Upper lobe of right lung (tissue), 1 donor: Measurements from ENCODE around the gene SUCO. TPM values are rescaled to one million over a fixed set of nuclear protein-coding genes. Genes with fewer than 3 reads are reported as not detected.

Experiments
- ATAC-seq: fragments of 200-7000 bp; cut with Tn5 transposase; one replicate; pipeline ENCODE4 v1.9.1; 2020; ENCODE audit warnings: mild to moderate bottlenecking, moderate library complexity
- DNase-seq: peaks from one replicate; pipeline ENCODE4 v3.0.0-alpha.2; 2020
- H3K27ac ChIP-seq: fragments of 200-600 bp; one replicate; pipeline ENCODE4 v1.8.0; 2022
- H3K27me3 ChIP-seq: fragments of 200-600 bp; one replicate; pipeline ENCODE4 v1.8.0; 2022; ENCODE audit warnings: mild to moderate bottlenecking
- H3K36me3 ChIP-seq: fragments of 200-600 bp; one replicate; pipeline ENCODE4 v1.8.0; 2022
- H3K4me1 ChIP-seq: fragments of 200-600 bp; one replicate; pipeline ENCODE4 v1.8.0; 2022
- H3K4me3 ChIP-seq: fragments of 200-600 bp; one replicate; pipeline ENCODE4 v1.8.0; 2022; ENCODE audit warnings: mild to moderate bottlenecking
- H3K9me3 ChIP-seq: fragments of 200-600 bp; one replicate; pipeline ENCODE4 v1.8.0; 2022
- CTCF ChIP-seq: fragments of 200-600 bp; IDR thresholded peaks from one replicate; pipeline ENCODE4 v1.8.0; 2022; ENCODE audit warnings: antibody characterized with exemption
- intact Hi-C: fragments of 100-400 bp; cut with DNase I; formaldehyde crosslinking; loops from one replicate; pipeline ENCODE4 v1.11.0; 2022
- total RNA-seq: library from RNA; stranded (reverse); fragmentation: NEBNext Ultra II Directional; extraction: Animal tissue kit (Norgen Biotek cat#: 25700); gene quantifications from one replicate; pipeline ENCODE4 v1.2.1, GENCODE V29; 2021
- donor health status: DM: no; HTN: yes; CAD: no; lungs with severe emphysema.

Gene SUCO
- total RNA-seq, 1 donor from 2014 or later, result 34.1 TPM

GRCh38 chr1:172532183-172532699, 709 bp upstream of the SUCO start:
- Histone ChIP-seq H3K36me3 (no peaks in the 10 kb centered on the region), H3K4me1 (peaks cover 28% of the 10 kb centered on the region), H3K27ac (peak overlapping the region; percentile 99), H3K9me3 (no peaks in the 10 kb centered on the region), H3K27me3 (no peaks in the 10 kb centered on the region), H3K4me3 (peak overlapping the region; percentile 93)
- intact Hi-C loops, result no loop called here
- no peak for TF ChIP-seq CTCF
- peak; percentile 82 for ATAC-seq
- DNase-seq, result peak; percentile 85

GRCh38 chr1:172533513-172534151, 682 bp downstream of the SUCO start:
- Histone ChIP-seq H3K4me1 (peaks cover 28% of the 10 kb centered on the region), H3K4me3 (peak overlapping the region; percentile 93), H3K36me3 (no peaks in the 10 kb centered on the region), H3K27ac (peak overlapping the region; percentile 99), H3K27me3 (no peaks in the 10 kb centered on the region), H3K9me3 (no peaks in the 10 kb centered on the region)
- no peak for DNase-seq
- no peak for TF ChIP-seq CTCF
- intact Hi-C loops, result no loop called here
- ATAC-seq, result no peak

- TF ChIP-seq CTCF, result no peak
- Histone ChIP-seq H3K27ac (no peak overlapping the region), H3K27me3 (no peaks in the 10 kb centered on the region), H3K9me3 (no peaks in the 10 kb centered on the region), H3K4me3 (no peak overlapping the region), H3K4me1 (peaks cover 36% of the 10 kb centered on the region), H3K36me3 (no peaks in the 10 kb centered on the region)
- DNase-seq, result no peak
- intact Hi-C loops, result no loop called here
- no peak for ATAC-seq
Observed at GRCh38 chr1:172536256-172536655, 3.3 kb downstream of the SUCO start.

DNA sequence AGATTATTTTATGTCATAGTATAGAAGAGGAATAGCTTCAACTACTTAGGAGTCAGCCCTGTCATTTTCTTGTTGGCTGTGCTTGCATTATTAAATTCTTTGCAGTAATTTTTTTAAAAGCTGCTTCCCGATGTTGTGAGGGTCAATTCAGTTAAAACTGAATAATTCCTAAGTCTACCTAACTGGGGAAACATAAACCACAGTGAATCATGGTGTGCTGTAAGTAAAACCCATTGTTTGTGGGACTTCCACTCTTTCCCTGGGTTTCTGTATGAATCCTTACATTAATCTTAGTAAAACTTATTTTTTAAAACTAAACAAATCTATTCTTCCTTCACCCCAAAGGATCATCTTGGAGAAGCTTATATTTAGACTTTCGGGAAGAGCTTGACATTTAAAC, 4.4 kb downstream of the SUCO start:
- Histone ChIP-seq H3K4me1 (peaks cover 34% of the 10 kb centered on the region), H3K4me3 (no peak overlapping the region), H3K9me3 (no peaks in the 10 kb centered on the region), H3K27me3 (no peaks in the 10 kb centered on the region), H3K36me3 (no peaks in the 10 kb centered on the region), H3K27ac (no peak overlapping the region)
- TF ChIP-seq CTCF, result no peak
- ATAC-seq (no peak), DNase-seq (no peak)
- intact Hi-C loops, result no loop called here

DNA sequence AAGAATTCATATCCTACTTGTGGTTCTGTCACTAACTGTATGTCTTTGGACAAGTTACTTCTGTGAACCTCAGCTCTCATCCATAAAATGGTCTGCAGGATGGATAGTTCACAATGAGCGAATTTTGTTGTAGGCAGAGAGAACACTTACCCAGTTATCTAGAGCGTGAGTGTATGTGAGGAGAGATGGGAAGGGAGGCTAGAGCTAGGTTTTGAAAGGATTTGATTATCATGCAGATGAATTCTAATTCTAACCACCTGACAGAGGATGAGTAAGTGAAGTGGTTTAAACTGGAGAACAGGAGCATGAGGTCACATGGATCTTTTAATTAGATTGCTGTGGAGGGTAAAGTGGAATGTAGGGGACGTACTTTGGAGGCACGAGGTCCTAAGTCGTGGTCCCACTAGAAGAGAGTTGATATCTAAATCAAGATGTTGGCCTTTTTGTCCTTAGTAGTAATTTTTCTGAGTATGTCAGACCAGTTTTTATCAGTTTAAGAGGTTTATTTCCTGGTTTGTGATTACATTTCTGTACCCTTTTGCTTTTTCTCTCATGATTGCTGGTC, 5.0 kb downstream of the SUCO start:
- H3K36me3 ChIP-seq, result no peaks in the 10 kb centered on the region
- H3K4me1 ChIP-seq, result peaks cover 36% of the 10 kb centered on the region
- no peak for ATAC-seq
- DNase-seq, result no peak
- no peak overlapping the region for H3K27ac ChIP-seq
- TF ChIP-seq CTCF, result no peak
- H3K4me3 ChIP-seq, result no peak overlapping the region
- H3K9me3 ChIP-seq, result no peaks in the 10 kb centered on the region
- intact Hi-C loops, result no loop called here
- no peaks in the 10 kb centered on the region for H3K27me3 ChIP-seq
